Ectodermal cell (in vitro differentiated cells): ENCODE results near the gene NKG7.

Experiments
- H3K27ac ChIP-seq: 2 replicates; pipeline ENCODE4 v1.7.0; 2013; ENCODE audit warnings: mild to moderate bottlenecking, low read depth, low read length; ENCODE audit not compliant: insufficient read depth, poor library complexity, severe bottlenecking
- H3K27me3 ChIP-seq: 2 replicates; pipeline ENCODE4 v1.7.0; 2013; ENCODE audit warnings: mild to moderate bottlenecking, low read length; ENCODE audit not compliant: insufficient read depth, control insufficient read depth, poor library complexity, severe bottlenecking
- H3K36me3 ChIP-seq: one replicate; pipeline ENCODE4 v1.7.0; 2013; ENCODE audit warnings: low read length; ENCODE audit not compliant: control insufficient read depth, insufficient read depth
- H3K4me1 ChIP-seq: one replicate; pipeline ENCODE4 v1.7.0; 2013; ENCODE audit warnings: low read length; ENCODE audit not compliant: control insufficient read depth, insufficient read depth
- H3K4me3 ChIP-seq: 2 replicates; pipeline ENCODE4 v1.7.0; 2013; ENCODE audit warnings: low read depth, low read length, control low read depth; ENCODE audit not compliant: insufficient read depth
- H3K9me3 ChIP-seq: 2 replicates; pipeline ENCODE4 v1.7.0; 2013; ENCODE audit warnings: mild to moderate bottlenecking, low read length, moderate library complexity; ENCODE audit not compliant: control insufficient read depth
- WGBS, 2 experiments: methylation state at CpG; one replicate each; pipeline ENCODE4 v1.1.7; 2013; ENCODE audit warnings: missing lambda C conversion rate in 2 of 2; 5-methylcytosine and 5-hydroxymethylcytosine counted together

Gene NKG7

GRCh38 chr19:51391073-51391611 lies 18.7 kb upstream of the NKG7 start:
- H3K4me1 ChIP-seq: peaks cover 28% of the 10 kb centered on the region
- no peaks in the 10 kb centered on the region for H3K9me3 ChIP-seq
- H3K36me3 ChIP-seq: no peaks in the 10 kb centered on the region
- H3K27ac ChIP-seq: no peak overlapping the region
- no peaks in the 10 kb centered on the region for H3K27me3 ChIP-seq
- WGBS, 2 experiments: 81 to 83% methylated on average over 7 to 8 of the region's 8 CpGs
- H3K4me3 ChIP-seq: no peak overlapping the region

GRCh38 chr19:51389143-51389542 lies 16.7 kb upstream of the NKG7 start:
- Histone ChIP-seq H3K9me3 (no peaks in the 10 kb centered on the region), H3K4me3 (no peak overlapping the region), H3K27ac (no peak overlapping the region), H3K4me1 (peaks cover 25% of the 10 kb centered on the region), H3K36me3 (no peaks in the 10 kb centered on the region), H3K27me3 (no peaks in the 10 kb centered on the region)
- WGBS, 2 experiments: 92% methylated on average over 14 of the region's 14 CpGs

GRCh38 chr19:51387924-51388389 lies 15.5 kb upstream of the NKG7 start, which contains the start of gene LIM2:
Gene LIM2 (minus strand): TSS chr19:51387974. CDS start chr19:51387443, 531 bp downstream.
- no peaks in the 10 kb centered on the region for H3K36me3 ChIP-seq
- H3K4me1 ChIP-seq: peaks cover 21% of the 10 kb centered on the region
- WGBS, 2 experiments: 84 to 86% methylated on average over 15 of the region's 15 CpGs
- H3K27me3 ChIP-seq: no peaks in the 10 kb centered on the region
- no peak within 1 kb of the TSS for H3K27ac ChIP-seq
- H3K4me3 ChIP-seq: no peak within 1 kb of the TSS
- no peaks in the 10 kb centered on the region for H3K9me3 ChIP-seq

- H3K4me3 ChIP-seq: no peak overlapping the region
- H3K27me3 ChIP-seq: no peaks in the 10 kb centered on the region
- peaks cover under 1% of the 10 kb centered on the region for H3K9me3 ChIP-seq
- H3K4me1 ChIP-seq: peaks cover 21% of the 10 kb centered on the region
- WGBS, 2 experiments: 94 to 95% methylated on average over 14 of the region's 14 CpGs
- no peaks in the 10 kb centered on the region for H3K36me3 ChIP-seq
- no peak overlapping the region for H3K27ac ChIP-seq
These were observed 14.5 kb upstream of the NKG7 start for GRCh38 chr19:51386882-51387520.

- no peaks in the 10 kb centered on the region for H3K36me3 ChIP-seq
- WGBS, 2 experiments: 88 to 96% methylated on average over 4 of the region's 4 CpGs
- H3K4me1 ChIP-seq: peaks cover 2% of the 10 kb centered on the region
- no peaks in the 10 kb centered on the region for H3K27me3 ChIP-seq
- no peak overlapping the region for H3K27ac ChIP-seq
- H3K4me3 ChIP-seq: no peak overlapping the region
- H3K9me3 ChIP-seq: peaks cover 2% of the 10 kb centered on the region
These were observed 9.6 kb upstream of the NKG7 start for GRCh38 chr19:51382004-51382403.

GRCh38 chr19:51380379-51380778 lies 7.9 kb upstream of the NKG7 start:
- 93 to 94% methylated on average over 9 of the region's 9 CpGs for WGBS, 2 experiments

GRCh38 chr19:51377422-51377821 lies 5.0 kb upstream of the NKG7 start:
- Histone ChIP-seq H3K9me3 (peaks cover 2% of the 10 kb centered on the region), H3K4me3 (no peak overlapping the region), H3K4me1 (no peaks in the 10 kb centered on the region), H3K27ac (no peak overlapping the region), H3K36me3 (no peaks in the 10 kb centered on the region), H3K27me3 (no peaks in the 10 kb centered on the region)
- 90 to 98% methylated on average over 2 of the region's 2 CpGs for WGBS, 2 experiments

More at GRCh38 chr19:51380379-51380778, 7.9 kb upstream of the NKG7 start:
- no peaks in the 10 kb centered on the region for H3K4me1 ChIP-seq
- H3K9me3 ChIP-seq: peaks cover 2% of the 10 kb centered on the region
- no peak overlapping the region for H3K27ac ChIP-seq
- no peaks in the 10 kb centered on the region for H3K27me3 ChIP-seq
- no peak overlapping the region for H3K4me3 ChIP-seq
- no peaks in the 10 kb centered on the region for H3K36me3 ChIP-seq

- Histone ChIP-seq H3K9me3 (no peaks in the 10 kb centered on the region), H3K27ac (no peak overlapping the region), H3K4me3 (no peak overlapping the region), H3K4me1 (no peaks in the 10 kb centered on the region), H3K27me3 (no peaks in the 10 kb centered on the region), H3K36me3 (no peaks in the 10 kb centered on the region)
- 81 to 82% methylated on average over 11 of the region's 11 CpGs for WGBS, 2 experiments
These were observed 3.2 kb upstream of the NKG7 start for GRCh38 chr19:51375504-51376221.

- no peaks in the 10 kb centered on the region for H3K9me3 ChIP-seq
- H3K27me3 ChIP-seq: no peaks in the 10 kb centered on the region
- no peak overlapping the region for H3K27ac ChIP-seq
- 93 to 94% methylated on average over 18 of the region's 18 CpGs for WGBS, 2 experiments
- no peaks in the 10 kb centered on the region for H3K36me3 ChIP-seq
- H3K4me3 ChIP-seq: no peak overlapping the region
- H3K4me1 ChIP-seq: peaks cover 9% of the 10 kb centered on the region
These were observed 319 bp downstream of the NKG7 start for GRCh38 chr19:51372021-51372648.

GRCh38 chr19:51371186-51371690 lies 1.2 kb downstream of the NKG7 start:
- no peak overlapping the region for H3K4me3 ChIP-seq
- WGBS, 2 experiments: 92% methylated on average over 8 of the region's 8 CpGs
- H3K27ac ChIP-seq: no peak overlapping the region
- H3K27me3 ChIP-seq: no peaks in the 10 kb centered on the region
- H3K36me3 ChIP-seq: no peaks in the 10 kb centered on the region
- H3K4me1 ChIP-seq: peaks cover 9% of the 10 kb centered on the region
- no peaks in the 10 kb centered on the region for H3K9me3 ChIP-seq
